CD8-positive, alpha-beta memory T cell (primary cell): Measurements from ENCODE around the gene ARHGEF40. TPM values are rescaled to one million over a fixed set of nuclear protein-coding genes. Genes with fewer than 3 reads are reported as not detected.
A peak's percentile ranks its signal among the peaks of the same experiment; 100 is the strongest.

Experiments used
- CTCF ChIA-PET: fragments of 350-600 bp; sonication (Branson Sonifier 250); formaldehyde crosslinking; loops from one replicate; lab custom pipeline; 2021; ENCODE audit warnings: antibody characterized with exemption; lab: Charles Lee
- POLR2A ChIA-PET: fragments of 350-600 bp; sonication (Branson Sonifier 250); formaldehyde crosslinking; loops from one replicate; lab custom pipeline; 2021; ENCODE audit warnings: antibody characterized with exemption; lab: Charles Lee
- DNase-seq, 5 donors: peaks; one replicate each; pipeline versions ENCODE4 v3.0.0 to v3.0.0-alpha.2; 2020 to 2022; ENCODE audit warnings: mixed read lengths in 1 of 5
- H3K27ac ChIP-seq: one replicate; pipeline ENCODE4 v1.7.0; 2013; ENCODE audit warnings: low read depth, mild to moderate bottlenecking, low read length, moderate library complexity
- H3K27me3 ChIP-seq: 2 replicates; pipeline ENCODE4 v1.7.0; 2013; ENCODE audit warnings: low read length, mild to moderate bottlenecking; ENCODE audit not compliant: insufficient read depth, poor library complexity, severe bottlenecking
- H3K36me3 ChIP-seq: 2 replicates; pipeline ENCODE4 v1.7.0; 2013; ENCODE audit warnings: mild to moderate bottlenecking, low read length, moderate library complexity; ENCODE audit not compliant: insufficient read depth
- H3K4me1 ChIP-seq: 2 replicates; pipeline ENCODE4 v1.7.0; 2013; ENCODE audit warnings: mild to moderate bottlenecking, low read length, moderate library complexity; ENCODE audit not compliant: insufficient read depth
- H3K4me3 ChIP-seq: 2 replicates; pipeline ENCODE4 v1.7.0; 2013; ENCODE audit warnings: mild to moderate bottlenecking, low read length
- H3K9me3 ChIP-seq: 2 replicates; pipeline ENCODE4 v1.7.0; 2013; ENCODE audit warnings: mild to moderate bottlenecking, low read length
- H3K27ac Mint-ChIP-seq, 8 donors: one replicate each; pipeline ENCODE4 v1.8.0; 2020 to 2021; ENCODE audit warnings: mixed read lengths in 8 of 8, mild to moderate bottlenecking in 6 of 8, inconsistent platforms in 3 of 8, moderate library complexity in 3 of 8
- H3K27me3 Mint-ChIP-seq, 2 donors: one replicate each; pipeline ENCODE4 v1.8.0; 2020 to 2021; ENCODE audit warnings: mixed read lengths in 2 of 2, mild to moderate bottlenecking in 1 of 2, moderate library complexity in 1 of 2
- H3K36me3 Mint-ChIP-seq, 3 donors: one replicate each; pipeline ENCODE4 v1.8.0; 2020 to 2021; ENCODE audit warnings: mixed read lengths in 3 of 3, inconsistent platforms in 1 of 3, mild to moderate bottlenecking in 1 of 3
- H3K4me1 Mint-ChIP-seq, 3 donors: one replicate each; pipeline ENCODE4 v1.8.0; 2020 to 2021; ENCODE audit warnings: mixed read lengths in 3 of 3, inconsistent platforms in 1 of 3, mild to moderate bottlenecking in 1 of 3
- H3K4me3 Mint-ChIP-seq, 7 donors: one replicate each; pipeline ENCODE4 v1.8.0; 2020 to 2021; ENCODE audit warnings: mixed read lengths in 7 of 7, mild to moderate bottlenecking in 6 of 7, moderate library complexity in 4 of 7, inconsistent platforms in 2 of 7
- H3K9me3 Mint-ChIP-seq, 5 donors: one replicate each; pipeline ENCODE4 v1.8.0; 2020 to 2022; ENCODE audit warnings: mixed read lengths in 5 of 5, mild to moderate bottlenecking in 3 of 5, moderate library complexity in 2 of 5, inconsistent platforms in 1 of 5
- polyA plus RNA-seq: library from polyadenylated mRNA; unstranded; fragments of 300-500 nt; fragmentation: Illumina TruSeq; gene quantifications from one replicate; pipeline ENCODE4 v1.2.3, GENCODE V29; 2021
- total RNA-seq, 2 experiments: library from RNA; stranded (reverse); gene quantifications; one replicate each; pipeline ENCODE4 v1.2.3, GENCODE V29; 2021

The ARHGEF40 gene
- total and polyA plus RNA-seq, 3 experiments from 2014 or later: 0.16 to 0.40 (median 0.39) TPM

DNA sequence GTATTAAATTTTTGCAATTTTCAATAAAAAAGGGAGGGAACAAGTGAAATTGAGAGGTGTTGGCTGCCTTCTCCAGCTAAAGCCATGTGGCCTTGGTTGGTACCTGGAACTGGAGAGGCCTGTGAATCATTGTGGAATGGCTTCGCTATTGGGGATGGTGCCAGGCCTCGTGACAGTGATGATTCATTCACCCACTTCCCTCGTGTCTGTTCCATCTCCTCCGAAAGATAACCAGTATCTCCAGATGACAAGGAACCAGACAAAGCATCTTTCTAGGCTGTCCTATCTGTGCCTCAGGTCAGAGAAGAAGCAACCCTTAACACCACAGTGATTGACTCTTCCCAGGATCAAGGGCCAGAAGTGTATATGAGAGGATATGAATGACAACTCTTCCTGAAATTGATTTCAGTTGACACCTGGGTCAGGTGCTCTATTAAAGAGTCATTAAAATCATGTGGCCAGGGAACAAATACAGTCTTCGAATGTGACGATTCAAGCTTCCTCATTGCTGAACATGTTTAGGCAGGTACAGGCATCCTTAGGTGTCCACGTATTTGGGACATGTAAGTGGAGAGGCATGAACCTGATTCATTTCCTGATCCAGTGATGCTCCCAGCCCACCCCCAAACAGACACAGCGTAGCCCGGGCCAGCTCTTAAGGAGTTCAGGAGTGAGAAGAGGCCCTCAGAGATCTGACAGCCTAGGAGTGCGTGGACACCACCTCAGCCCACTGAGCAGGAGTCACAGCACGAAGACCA is 28.2 kb upstream of the ARHGEF40 start, which contains the start of gene RNASE7:
RNASE7 (plus strand) TSS at position 687 of the 758 bp plus-strand sequence. CDS start 631 bp downstream, outside the sequence.
- H3K36me3 ChIP-seq: no peaks in the 10 kb centered on the region
- ChIA-PET POLR2A (no interaction called here), CTCF (interaction anchor here (1.9 to 4.8 kb wide), 3 partner anchors 21 to 63 kb away, joined by 5 to 133 read pairs (median 11); no protein-coding TSS in a partner anchor)
- DNase-seq: no peak
- no peaks in the 10 kb centered on the region for H3K27me3 ChIP-seq
- Mint-ChIP-seq H3K27ac (peak within 1 kb of the TSS in 1 of 8 donors; percentile 49), H3K4me1 (peaks cover 6 to 11% (median 9%) of the 10 kb centered on the region in 3 donors), H3K27me3 (peaks cover 16 to 42% of the 10 kb centered on the region in 2 donors), H3K36me3 (no peaks in the 10 kb centered on the region), H3K4me3 (no peak within 1 kb of the TSS), H3K9me3 (no peaks in the 10 kb centered on the region)
- no peak within 1 kb of the TSS for H3K4me3 ChIP-seq
- no peaks in the 10 kb centered on the region for H3K9me3 ChIP-seq
- no peak within 1 kb of the TSS for H3K27ac ChIP-seq
- peaks cover 6% of the 10 kb centered on the region for H3K4me1 ChIP-seq

DNA sequence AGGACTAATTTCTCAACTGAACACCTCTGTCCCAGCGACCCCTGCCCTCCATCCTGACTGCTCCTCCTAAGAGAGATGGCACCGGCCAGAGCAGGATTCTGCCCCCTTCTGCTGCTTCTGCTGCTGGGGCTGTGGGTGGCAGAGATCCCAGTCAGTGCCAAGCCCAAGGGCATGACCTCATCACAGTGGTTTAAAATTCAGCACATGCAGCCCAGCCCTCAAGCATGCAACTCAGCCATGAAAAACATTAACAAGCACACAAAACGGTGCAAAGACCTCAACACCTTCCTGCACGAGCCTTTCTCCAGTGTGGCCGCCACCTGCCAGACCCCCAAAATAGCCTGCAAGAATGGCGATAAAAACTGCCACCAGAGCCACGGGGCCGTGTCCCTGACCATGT is 27.2 kb upstream of the ARHGEF40 start:
- no peaks in the 10 kb centered on the region for H3K9me3 ChIP-seq
- ChIA-PET CTCF (interaction anchor here (1.0 to 4.8 kb wide), 5 partner anchors 27 to 62 kb away, joined by 4 to 133 read pairs (median 6); no protein-coding TSS in a partner anchor), POLR2A (interaction anchor here (0.5 kb wide), 1 partner anchor 46 kb away, joined by 3 read pairs; no protein-coding TSS in a partner anchor)
- no peak overlapping the region for H3K4me3 ChIP-seq
- Mint-ChIP-seq H3K27ac (peak overlapping the region in 1 of 8 donors; percentile 49), H3K9me3 (no peaks in the 10 kb centered on the region), H3K36me3 (no peaks in the 10 kb centered on the region), H3K4me3 (no peak overlapping the region), H3K4me1 (peaks cover 6 to 11% (median 9%) of the 10 kb centered on the region in 3 donors), H3K27me3 (peaks cover 16 to 44% of the 10 kb centered on the region in 2 donors)
- H3K4me1 ChIP-seq: peaks cover 6% of the 10 kb centered on the region
- no peak overlapping the region for H3K27ac ChIP-seq
- no peaks in the 10 kb centered on the region for H3K27me3 ChIP-seq
- H3K36me3 ChIP-seq: no peaks in the 10 kb centered on the region
- no peak for DNase-seq

DNA sequence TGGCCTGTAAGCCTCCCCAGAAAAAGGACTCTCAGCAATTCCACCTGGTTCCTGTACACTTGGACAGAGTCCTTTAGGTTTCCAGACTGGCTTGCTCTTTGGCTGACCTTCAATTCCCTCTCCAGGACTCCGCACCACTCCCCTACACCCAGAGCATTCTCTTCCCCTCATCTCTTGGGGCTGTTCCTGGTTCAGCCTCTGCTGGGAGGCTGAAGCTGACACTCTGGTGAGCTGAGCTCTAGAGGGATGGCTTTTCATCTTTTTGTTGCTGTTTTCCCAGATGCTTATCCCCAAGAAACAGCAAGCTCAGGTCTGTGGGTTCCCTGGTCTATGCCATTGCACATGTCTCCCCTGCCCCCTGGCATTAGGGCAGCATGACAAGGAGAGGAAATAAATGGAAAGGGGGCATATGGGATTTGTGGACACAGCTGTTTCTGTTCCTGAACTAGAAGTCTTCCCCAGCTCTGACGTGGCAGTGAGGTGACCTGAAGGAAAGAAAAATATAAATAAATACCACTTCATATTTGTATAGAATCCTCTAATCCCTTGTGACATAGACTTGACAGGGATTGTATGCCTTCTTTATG is 26.6 kb upstream of the ARHGEF40 start:
- H3K27me3 ChIP-seq: no peaks in the 10 kb centered on the region
- peaks cover 13 to 42% of the 10 kb centered on the region in 2 donors for H3K27me3 Mint-ChIP-seq
- no peak overlapping the region for H3K27ac ChIP-seq
- peaks cover 6% of the 10 kb centered on the region for H3K4me1 ChIP-seq
- H3K4me3 ChIP-seq: no peak overlapping the region
- no peak for DNase-seq
- peak overlapping the region in 1 of 7 donors; percentile 34 for H3K4me3 Mint-ChIP-seq
- H3K9me3 ChIP-seq: no peaks in the 10 kb centered on the region
- no peaks in the 10 kb centered on the region for H3K36me3 ChIP-seq
- CTCF ChIA-PET: interaction anchor here (1.0 to 2.2 kb wide), 4 partner anchors 25 to 62 kb away, joined by 3 to 22 read pairs (median 5); no protein-coding TSS in a partner anchor
- no peaks in the 10 kb centered on the region for H3K36me3 Mint-ChIP-seq
- POLR2A ChIA-PET: interaction anchor here (0.5 kb wide), 1 partner anchor 46 kb away, joined by 3 read pairs; no protein-coding TSS in a partner anchor
- no peak overlapping the region for H3K27ac Mint-ChIP-seq
- H3K4me1 Mint-ChIP-seq: peaks cover 6 to 11% (median 9%) of the 10 kb centered on the region in 3 donors
- H3K9me3 Mint-ChIP-seq: no peaks in the 10 kb centered on the region

DNA sequence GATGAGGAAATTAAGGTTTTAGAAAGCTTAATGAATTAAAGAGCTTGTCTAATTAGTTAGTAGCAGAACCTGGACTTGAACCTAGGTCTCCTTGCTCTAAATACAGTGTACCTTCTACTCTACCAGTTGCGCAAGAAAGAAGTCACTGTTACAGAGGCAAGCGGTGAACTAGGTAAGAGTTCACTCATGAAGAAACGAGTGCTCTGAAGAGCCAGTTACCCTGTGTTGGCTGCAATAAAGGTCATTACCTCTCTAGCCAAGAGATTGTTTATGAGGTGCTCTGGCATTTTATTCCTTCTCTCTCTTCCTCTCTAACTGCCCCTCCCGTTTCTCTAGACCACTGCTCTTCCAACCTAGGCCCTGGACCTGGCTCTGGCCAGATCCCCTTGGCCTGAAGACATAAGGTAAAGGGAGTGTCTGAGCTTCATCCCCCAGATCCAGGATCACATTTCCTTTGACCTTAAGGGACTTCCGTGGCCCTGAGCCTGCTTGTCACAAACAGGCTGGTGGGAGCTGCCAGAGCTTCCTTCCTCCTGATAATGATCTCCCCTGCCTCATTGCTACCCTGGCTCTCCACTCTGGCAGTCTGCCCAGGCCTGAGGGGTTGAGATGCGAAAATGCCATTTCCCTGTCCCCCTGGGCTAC is 26.0 kb upstream of the ARHGEF40 start:
- Mint-ChIP-seq H3K36me3 (no peaks in the 10 kb centered on the region), H3K4me1 (peaks cover 6 to 11% (median 9%) of the 10 kb centered on the region in 3 donors), H3K27ac (peak overlapping the region in 4 of 8 donors; percentile 17 to 69 (median 42)), H3K9me3 (no peaks in the 10 kb centered on the region), H3K27me3 (peaks cover 13 to 44% of the 10 kb centered on the region in 2 donors), H3K4me3 (no peak overlapping the region)
- H3K9me3 ChIP-seq: no peaks in the 10 kb centered on the region
- H3K4me1 ChIP-seq: peaks cover 6% of the 10 kb centered on the region
- H3K27ac ChIP-seq: no peak overlapping the region
- H3K36me3 ChIP-seq: no peaks in the 10 kb centered on the region
- H3K27me3 ChIP-seq: no peaks in the 10 kb centered on the region
- CTCF ChIA-PET: interaction anchor here (1.0 to 2.2 kb wide), 4 partner anchors 25 to 61 kb away, joined by 3 to 22 read pairs (median 5); no protein-coding TSS in a partner anchor
- no peak for DNase-seq
- no peak overlapping the region for H3K4me3 ChIP-seq
- POLR2A ChIA-PET: no interaction called here

DNA sequence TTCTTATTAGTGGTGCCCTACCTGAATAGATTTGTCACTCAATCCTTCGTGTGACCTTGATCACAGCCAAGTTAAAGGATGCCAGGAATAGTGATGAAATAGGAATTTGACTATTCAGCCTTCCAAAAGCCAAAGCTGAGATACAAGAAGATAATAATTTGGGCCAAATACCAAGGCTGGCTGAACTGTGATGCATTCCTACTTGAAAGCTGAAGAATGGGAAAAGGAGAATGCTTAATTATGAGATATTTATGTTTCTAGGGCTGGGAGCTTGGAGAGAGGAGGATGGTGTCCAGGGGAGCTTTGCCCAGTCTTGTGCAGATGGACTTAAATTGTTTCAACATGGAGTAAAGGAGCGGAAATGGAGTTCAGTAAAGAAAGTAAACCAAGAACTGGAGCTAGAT is 22.7 kb upstream of the ARHGEF40 start:
- H3K27me3 ChIP-seq: no peaks in the 10 kb centered on the region
- Mint-ChIP-seq H3K9me3 (no peaks in the 10 kb centered on the region), H3K36me3 (no peaks in the 10 kb centered on the region), H3K4me3 (no peak overlapping the region), H3K27ac (no peak overlapping the region), H3K27me3 (peaks cover 15 to 52% of the 10 kb centered on the region in 2 donors), H3K4me1 (peaks cover 6 to 11% (median 9%) of the 10 kb centered on the region in 3 donors)
- ChIA-PET POLR2A (no interaction called here), CTCF (interaction anchor here (0.9 to 2.7 kb wide), 5 partner anchors 32 to 190 kb away, joined by 3 to 18 read pairs (median 8); no protein-coding TSS in a partner anchor)
- no peak overlapping the region for H3K4me3 ChIP-seq
- no peak for DNase-seq
- no peak overlapping the region for H3K27ac ChIP-seq
- no peaks in the 10 kb centered on the region for H3K36me3 ChIP-seq
- no peaks in the 10 kb centered on the region for H3K9me3 ChIP-seq
- H3K4me1 ChIP-seq: peaks cover 6% of the 10 kb centered on the region

DNA sequence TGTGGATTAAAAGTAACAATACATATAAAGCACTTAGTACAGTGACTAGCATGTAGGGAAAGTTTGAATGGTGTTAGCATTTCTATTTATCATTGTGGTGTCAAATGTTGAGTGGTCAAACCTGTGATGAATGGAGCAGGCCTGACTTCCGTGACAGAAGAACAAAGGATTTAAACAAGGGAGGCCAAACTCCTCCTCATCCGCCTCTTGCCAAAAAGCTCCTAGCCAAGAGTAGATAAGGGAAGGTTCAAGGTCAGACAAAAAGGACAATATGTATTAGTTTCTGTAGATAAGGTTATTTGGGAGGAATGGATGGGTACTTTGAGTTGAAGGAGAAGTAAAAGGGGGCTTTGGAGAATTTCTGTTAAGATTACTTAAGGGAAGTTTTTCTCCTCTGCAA is 21.5 kb upstream of the ARHGEF40 start:
- DNase-seq: no peak
- H3K36me3 ChIP-seq: no peaks in the 10 kb centered on the region
- Mint-ChIP-seq H3K4me1 (peaks cover 6 to 11% (median 9%) of the 10 kb centered on the region in 3 donors), H3K36me3 (no peaks in the 10 kb centered on the region), H3K9me3 (no peaks in the 10 kb centered on the region), H3K27me3 (peaks cover 11 to 47% of the 10 kb centered on the region in 2 donors), H3K4me3 (no peak overlapping the region), H3K27ac (no peak overlapping the region)
- peaks cover 6% of the 10 kb centered on the region for H3K4me1 ChIP-seq
- no peaks in the 10 kb centered on the region for H3K9me3 ChIP-seq
- H3K4me3 ChIP-seq: no peak overlapping the region
- ChIA-PET CTCF (interaction anchor here (2.5 to 2.7 kb wide), 2 partner anchors 33 to 44 kb away, joined by 8 to 18 read pairs; no protein-coding TSS in a partner anchor), POLR2A (no interaction called here)
- H3K27me3 ChIP-seq: no peaks in the 10 kb centered on the region
- H3K27ac ChIP-seq: no peak overlapping the region

DNA sequence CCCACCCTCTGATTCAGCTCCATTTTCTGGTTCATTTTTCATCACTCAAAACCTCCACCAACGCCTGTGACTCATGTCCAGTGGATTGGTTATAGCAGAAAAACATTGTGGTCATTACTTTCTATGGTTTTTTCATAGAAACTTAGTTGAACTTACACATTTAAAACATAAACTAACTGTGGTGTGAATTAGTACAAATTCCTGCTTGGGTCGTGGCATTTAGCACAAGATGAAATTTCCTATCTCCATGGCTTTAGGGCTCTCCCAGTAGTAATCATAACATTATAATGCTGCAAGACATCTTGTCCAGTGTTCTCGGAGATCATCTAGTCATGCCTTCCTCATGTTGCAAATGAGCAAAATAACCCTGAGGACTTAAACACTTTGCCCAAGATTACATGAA is 20.8 kb upstream of the ARHGEF40 start:
- no peaks in the 10 kb centered on the region for H3K27me3 ChIP-seq
- Mint-ChIP-seq H3K27ac (no peak overlapping the region), H3K4me3 (no peak overlapping the region), H3K9me3 (no peaks in the 10 kb centered on the region), H3K4me1 (peaks cover 4 to 8% (median 6%) of the 10 kb centered on the region in 3 donors), H3K36me3 (no peaks in the 10 kb centered on the region), H3K27me3 (peaks cover 8 to 47% of the 10 kb centered on the region in 2 donors)
- CTCF ChIA-PET: interaction anchor here (2.5 to 2.7 kb wide), 2 partner anchors 34 to 43 kb away, joined by 8 to 18 read pairs; no protein-coding TSS in a partner anchor
- POLR2A ChIA-PET: no interaction called here
- peaks cover 3% of the 10 kb centered on the region for H3K4me1 ChIP-seq
- no peak for DNase-seq
- no peaks in the 10 kb centered on the region for H3K36me3 ChIP-seq
- H3K4me3 ChIP-seq: no peak overlapping the region
- H3K27ac ChIP-seq: no peak overlapping the region
- no peaks in the 10 kb centered on the region for H3K9me3 ChIP-seq
